ENCODE measurements around the gene NUP50. TPM values are rescaled to one million over a fixed set of nuclear protein-coding genes. Genes with fewer than 3 reads are reported as not detected.

NUP50 gene
- total RNA-seq, 4 donors from 2014 or later: 38.9 to 96.9 (median 72.0) TPM

DNA sequence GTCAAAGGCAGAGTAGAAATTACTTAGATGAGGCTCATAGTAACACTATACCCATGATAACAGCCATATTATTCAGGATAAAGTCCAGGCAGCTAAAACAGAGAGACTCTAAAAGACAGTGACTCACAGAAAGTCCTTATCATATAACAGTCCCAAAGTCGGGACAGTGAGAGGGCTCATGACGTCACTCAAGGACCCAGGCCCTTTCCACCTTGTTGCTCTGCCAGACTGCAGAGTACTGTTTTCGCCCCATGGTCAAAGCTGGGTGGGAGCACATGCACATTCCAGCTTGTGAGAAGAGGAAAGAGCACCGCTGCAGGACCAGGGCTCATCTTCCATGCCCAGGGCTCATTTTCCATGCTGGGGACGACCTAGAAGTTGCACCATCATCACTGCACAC lies 29.4 kb upstream of the NUP50 start:
- H3K27ac ChIP-seq: no peak overlapping the region
- H3K9me3 ChIP-seq: peaks cover 0 to 14% (median 6%) of the 10 kb centered on the region in 4 donors
- no peak for TF ChIP-seq POLR2A (IDR thresholded peaks at IDR 0.05)
- TF ChIP-seq EP300 (IDR thresholded peaks at IDR 0.05): no peak
- TF ChIP-seq, protein P1, sequence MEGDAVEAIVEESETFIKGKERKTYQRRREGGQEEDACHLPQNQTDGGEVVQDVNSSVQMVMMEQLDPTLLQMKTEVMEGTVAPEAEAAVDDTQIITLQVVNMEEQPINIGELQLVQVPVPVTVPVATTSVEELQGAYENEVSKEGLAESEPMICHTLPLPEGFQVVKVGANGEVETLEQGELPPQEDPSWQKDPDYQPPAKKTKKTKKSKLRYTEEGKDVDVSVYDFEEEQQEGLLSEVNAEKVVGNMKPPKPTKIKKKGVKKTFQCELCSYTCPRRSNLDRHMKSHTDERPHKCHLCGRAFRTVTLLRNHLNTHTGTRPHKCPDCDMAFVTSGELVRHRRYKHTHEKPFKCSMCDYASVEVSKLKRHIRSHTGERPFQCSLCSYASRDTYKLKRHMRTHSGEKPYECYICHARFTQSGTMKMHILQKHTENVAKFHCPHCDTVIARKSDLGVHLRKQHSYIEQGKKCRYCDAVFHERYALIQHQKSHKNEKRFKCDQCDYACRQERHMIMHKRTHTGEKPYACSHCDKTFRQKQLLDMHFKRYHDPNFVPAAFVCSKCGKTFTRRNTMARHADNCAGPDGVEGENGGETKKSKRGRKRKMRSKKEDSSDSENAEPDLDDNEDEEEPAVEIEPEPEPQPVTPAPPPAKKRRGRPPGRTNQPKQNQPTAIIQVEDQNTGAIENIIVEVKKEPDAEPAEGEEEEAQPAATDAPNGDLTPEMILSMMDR (IDR thresholded peaks at IDR 0.05): no peak
- 93 to 98% methylated on average over 5 of the region's 5 CpGs for WGBS, 2 donors
- peaks cover 0 to 36% (median 7%) of the 10 kb centered on the region in 3 donors for H3K36me3 ChIP-seq
- no peak overlapping the region for H3K4me3 ChIP-seq
- H3K4me1 ChIP-seq: no peaks in the 10 kb centered on the region
- no peaks in the 10 kb centered on the region for H3K27me3 ChIP-seq
- DNase-seq (ENCODE audit: low spot score in 2 of 2): no peak

- no peak for DNase-seq (ENCODE audit: low spot score in 2 of 2)
- Histone ChIP-seq H3K27ac (no peak overlapping the region), H3K36me3 (peaks cover 0 to 36% (median 7%) of the 10 kb centered on the region in 3 donors), H3K27me3 (no peaks in the 10 kb centered on the region), H3K4me1 (no peaks in the 10 kb centered on the region), H3K9me3 (peaks cover 0 to 14% (median 6%) of the 10 kb centered on the region in 4 donors), H3K4me3 (no peak overlapping the region)
- 93 to 97% methylated on average over 2 of the region's 2 CpGs for WGBS, 2 donors
- TF ChIP-seq, protein P1 (IDR thresholded peaks at IDR 0.05): no peak
- TF ChIP-seq POLR2A (IDR thresholded peaks at IDR 0.05) (no peak), EP300 (IDR thresholded peaks at IDR 0.05) (no peak)
Observed at GRCh38 chr22:45136594-45136993, 27.1 kb upstream of the NUP50 start.

GRCh38 chr22:45139693-45140092 lies 24.0 kb upstream of the NUP50 start:
- 92 to 93% methylated on average over 6 of the region's 6 CpGs for WGBS, 2 donors
- TF ChIP-seq POLR2A (IDR thresholded peaks at IDR 0.05): no peak
- TF ChIP-seq, protein P1 (IDR thresholded peaks at IDR 0.05): no peak
- no peak for TF ChIP-seq EP300 (IDR thresholded peaks at IDR 0.05)
- H3K27me3 ChIP-seq: no peaks in the 10 kb centered on the region

DNA sequence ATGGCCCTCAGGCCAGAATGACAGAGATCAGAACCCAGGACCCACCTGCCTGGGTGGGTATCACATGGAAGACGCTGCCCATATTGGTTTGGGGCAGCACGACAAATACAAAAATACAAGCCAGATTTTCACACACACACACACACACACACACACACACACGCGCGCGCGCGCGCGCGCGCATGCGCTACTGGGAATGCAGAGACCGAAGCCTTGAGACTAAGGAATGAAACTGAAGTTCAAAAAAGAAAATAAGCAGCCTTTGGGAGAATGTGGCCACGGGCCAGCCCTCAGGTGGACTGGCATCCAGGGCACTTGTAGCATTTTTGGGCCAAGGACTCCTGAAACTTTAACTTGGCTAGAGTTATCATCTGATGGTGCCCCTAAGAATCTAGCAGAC lies 21.3 kb upstream of the NUP50 start:
- TF ChIP-seq, protein P1 (IDR thresholded peaks at IDR 0.05): no peak
- no peak for TF ChIP-seq EP300 (IDR thresholded peaks at IDR 0.05)
- TF ChIP-seq POLR2A (IDR thresholded peaks at IDR 0.05): no peak
- Histone ChIP-seq H3K9me3 (peaks cover 0 to 14% (median 1%) of the 10 kb centered on the region in 4 donors), H3K36me3 (no peaks in the 10 kb centered on the region), H3K4me3 (no peak overlapping the region), H3K4me1 (no peaks in the 10 kb centered on the region), H3K27me3 (no peaks in the 10 kb centered on the region), H3K27ac (no peak overlapping the region)
- no peak for DNase-seq (ENCODE audit: low spot score in 2 of 2)
- WGBS, 2 donors: 80 to 88% methylated on average over 15 of the region's 15 CpGs

More at GRCh38 chr22:45139693-45140092, 24.0 kb upstream of the NUP50 start:
- Histone ChIP-seq H3K4me3 (no peak overlapping the region), H3K9me3 (peaks cover 0 to 21% (median 3%) of the 10 kb centered on the region in 4 donors), H3K4me1 (no peaks in the 10 kb centered on the region), H3K36me3 (peaks cover 0 to 12% (median 0%) of the 10 kb centered on the region in 3 donors), H3K27ac (no peak overlapping the region)
- DNase-seq (ENCODE audit: low spot score in 2 of 2): no peak

- Histone ChIP-seq H3K36me3 (peaks cover 0 to 5% (median 0%) of the 10 kb centered on the region in 3 donors), H3K27ac (no peak overlapping the region), H3K4me3 (no peak overlapping the region), H3K4me1 (no peaks in the 10 kb centered on the region), H3K27me3 (no peaks in the 10 kb centered on the region), H3K9me3 (peaks cover 0 to 14% (median 1%) of the 10 kb centered on the region in 4 donors)
- DNase-seq (ENCODE audit: low spot score in 2 of 2): no peak
- WGBS, 2 donors: 65 to 72% methylated on average over 1 of the region's 1 CpG
- TF ChIP-seq EP300 (IDR thresholded peaks at IDR 0.05) (no peak), POLR2A (IDR thresholded peaks at IDR 0.05) (no peak)
- TF ChIP-seq, protein P1 (IDR thresholded peaks at IDR 0.05): no peak
Observed at GRCh38 chr22:45144916-45145315, 18.8 kb upstream of the NUP50 start.
